Testis (tissue), 2 donors: ENCODE measurements around the gene ULBP2.

ENCODE experiments used
- CTCF ChIP-seq, 3 experiments: fragments of 450-650 bp in 2 of 3; fragments of 200-600 bp in 1 of 3; sonication (generic) in 1 of 3; IDR thresholded peaks; one replicate each; pipeline ENCODE4 v1.5.1; 2016 to 2019; ENCODE audit warnings: antibody characterized with exemption in 3 of 3, mild to moderate bottlenecking in 2 of 3, moderate library complexity in 1 of 3
- POLR2A ChIP-seq: fragments of 450-650 bp; IDR thresholded peaks from one replicate; pipeline ENCODE4 v1.6.1; 2017; ENCODE audit warnings: antibody characterized with exemption, mild to moderate bottlenecking, moderate library complexity

- TF ChIP-seq POLR2A (no peak), CTCF (IDR thresholded peaks at IDR 0.05) (no peak)
These were observed 18.7 kb downstream of the ULBP2 start for GRCh38 chr6:149960488-149960887.
